ENCODE measurements around the gene FYTTD1. TPM values are rescaled to one million over a fixed set of nuclear protein-coding genes. Genes with fewer than 3 reads are reported as not detected.
A peak's percentile ranks its signal among the peaks of the same experiment; 100 is the strongest.

FYTTD1 gene
- total RNA-seq, 1 donor from 2014 or later = 57.1 TPM

DNA sequence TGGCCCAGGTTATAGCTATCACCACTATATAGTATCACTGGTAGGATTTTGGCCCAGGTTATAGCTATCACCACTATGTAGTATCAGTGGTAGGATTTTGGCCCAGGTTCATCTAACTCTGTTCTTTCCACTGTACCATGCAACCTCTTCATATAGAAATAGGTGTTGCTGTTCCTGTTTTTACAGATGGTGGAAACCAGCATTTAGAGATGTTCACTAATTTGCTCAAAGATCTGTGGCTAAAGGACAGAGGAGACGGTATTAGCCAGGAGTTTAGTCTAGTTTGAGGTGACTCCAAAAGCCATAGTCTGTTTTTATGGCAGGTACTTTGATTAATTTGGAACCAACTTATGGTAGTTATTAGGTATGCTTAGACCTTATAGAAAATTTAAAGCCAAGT lies 44.4 kb downstream of the FYTTD1 start:
- H3K4me3 Mint-ChIP-seq = no peak overlapping the region
- H3K27me3 Mint-ChIP-seq (ENCODE audit: low read depth) = no peaks in the 10 kb centered on the region
- no peaks in the 10 kb centered on the region for H3K36me3 Mint-ChIP-seq
- no peaks in the 10 kb centered on the region for H3K9me3 Mint-ChIP-seq
- no peak overlapping the region for H3K27ac Mint-ChIP-seq
- H3K4me1 Mint-ChIP-seq = peaks cover 16% of the 10 kb centered on the region
- DNase-seq (ENCODE audit: low spot score in 2 of 2, unreplicated experiment in 2 of 2) = no peak
- TF ChIP-seq, protein P1, sequence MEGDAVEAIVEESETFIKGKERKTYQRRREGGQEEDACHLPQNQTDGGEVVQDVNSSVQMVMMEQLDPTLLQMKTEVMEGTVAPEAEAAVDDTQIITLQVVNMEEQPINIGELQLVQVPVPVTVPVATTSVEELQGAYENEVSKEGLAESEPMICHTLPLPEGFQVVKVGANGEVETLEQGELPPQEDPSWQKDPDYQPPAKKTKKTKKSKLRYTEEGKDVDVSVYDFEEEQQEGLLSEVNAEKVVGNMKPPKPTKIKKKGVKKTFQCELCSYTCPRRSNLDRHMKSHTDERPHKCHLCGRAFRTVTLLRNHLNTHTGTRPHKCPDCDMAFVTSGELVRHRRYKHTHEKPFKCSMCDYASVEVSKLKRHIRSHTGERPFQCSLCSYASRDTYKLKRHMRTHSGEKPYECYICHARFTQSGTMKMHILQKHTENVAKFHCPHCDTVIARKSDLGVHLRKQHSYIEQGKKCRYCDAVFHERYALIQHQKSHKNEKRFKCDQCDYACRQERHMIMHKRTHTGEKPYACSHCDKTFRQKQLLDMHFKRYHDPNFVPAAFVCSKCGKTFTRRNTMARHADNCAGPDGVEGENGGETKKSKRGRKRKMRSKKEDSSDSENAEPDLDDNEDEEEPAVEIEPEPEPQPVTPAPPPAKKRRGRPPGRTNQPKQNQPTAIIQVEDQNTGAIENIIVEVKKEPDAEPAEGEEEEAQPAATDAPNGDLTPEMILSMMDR (IDR thresholded peaks at IDR 0.05; ENCODE audit: unreplicated experiment) = no peak

DNA sequence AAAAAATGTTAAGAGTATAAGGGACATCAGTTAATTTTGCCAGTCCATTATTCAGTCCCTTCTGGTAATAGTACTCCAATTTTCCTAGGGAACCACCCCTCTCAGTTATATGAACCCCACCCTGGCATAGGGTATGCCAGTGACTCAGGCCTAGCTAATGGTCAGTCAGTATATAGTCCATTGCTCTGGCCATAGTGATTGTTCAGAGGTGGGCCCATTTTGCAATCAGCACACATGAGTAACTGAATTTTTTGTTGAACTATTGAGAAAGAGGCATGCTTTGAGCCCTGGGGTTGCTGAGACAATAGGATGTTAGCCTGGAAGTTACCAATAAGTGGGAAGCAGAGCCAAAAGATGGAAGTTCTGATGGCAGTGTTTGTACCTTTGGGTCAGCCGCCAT lies 45.5 kb downstream of the FYTTD1 start:
- H3K27me3 Mint-ChIP-seq (ENCODE audit: low read depth) = no peaks in the 10 kb centered on the region
- H3K4me3 Mint-ChIP-seq = no peak overlapping the region
- TF ChIP-seq, protein P1 (IDR thresholded peaks at IDR 0.05; ENCODE audit: unreplicated experiment) = no peak
- no peaks in the 10 kb centered on the region for H3K9me3 Mint-ChIP-seq
- peaks cover 2% of the 10 kb centered on the region for H3K36me3 Mint-ChIP-seq
- H3K4me1 Mint-ChIP-seq = peaks cover 16% of the 10 kb centered on the region
- H3K27ac Mint-ChIP-seq = no peak overlapping the region
- DNase-seq (ENCODE audit: low spot score in 2 of 2, unreplicated experiment in 2 of 2) = no peak

DNA sequence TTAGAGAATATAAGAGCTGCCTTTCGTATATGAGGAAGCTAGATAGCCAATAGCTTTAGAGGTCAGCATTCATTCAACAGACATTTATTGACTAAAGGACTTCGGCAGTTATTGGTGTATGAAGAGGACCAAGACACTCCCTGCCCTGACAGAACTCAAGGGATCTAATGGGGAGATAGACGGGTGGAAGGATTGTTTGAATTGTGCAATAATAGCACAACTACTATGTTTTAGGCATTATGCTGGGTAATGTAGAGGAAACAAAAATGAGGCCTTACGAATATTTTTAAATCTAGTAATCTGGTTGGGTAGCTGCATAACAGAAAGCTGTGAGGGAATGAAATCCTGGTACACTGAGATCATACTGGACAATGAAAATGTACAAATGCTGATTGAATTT lies 46.4 kb downstream of the FYTTD1 start:
- peak overlapping the region; percentile 36 for H3K27ac Mint-ChIP-seq
- H3K36me3 Mint-ChIP-seq = peaks cover 3% of the 10 kb centered on the region
- TF ChIP-seq, protein P1 (IDR thresholded peaks at IDR 0.05; ENCODE audit: unreplicated experiment) = no peak
- no peak overlapping the region for H3K4me3 Mint-ChIP-seq
- H3K4me1 Mint-ChIP-seq = peaks cover 16% of the 10 kb centered on the region
- H3K9me3 Mint-ChIP-seq = no peaks in the 10 kb centered on the region
- DNase-seq (ENCODE audit: low spot score in 2 of 2, unreplicated experiment in 2 of 2) = no peak
- no peaks in the 10 kb centered on the region for H3K27me3 Mint-ChIP-seq (ENCODE audit: low read depth)

DNA sequence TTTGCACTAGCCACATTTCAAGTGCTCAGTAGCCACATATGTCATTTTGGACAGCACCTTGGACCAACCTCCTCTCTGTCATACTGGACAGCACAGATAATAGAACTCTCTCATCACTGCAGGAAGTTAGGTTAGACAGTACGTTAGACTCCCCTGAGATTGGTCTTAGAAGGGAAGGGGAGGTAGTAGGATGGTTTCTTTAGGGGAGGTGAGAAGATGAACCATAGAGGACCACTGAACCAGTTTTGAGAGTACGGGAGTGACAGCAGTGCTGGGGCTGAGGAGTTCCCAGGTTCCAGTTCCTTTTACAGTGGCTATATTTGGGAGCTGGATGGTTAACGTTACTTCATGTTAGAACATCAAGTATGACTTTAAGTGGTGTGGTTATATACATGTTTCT lies 49.2 kb downstream of the FYTTD1 start:
- H3K9me3 Mint-ChIP-seq = no peaks in the 10 kb centered on the region
- H3K4me1 Mint-ChIP-seq = peaks cover 7% of the 10 kb centered on the region
- no peak overlapping the region for H3K27ac Mint-ChIP-seq

DNA sequence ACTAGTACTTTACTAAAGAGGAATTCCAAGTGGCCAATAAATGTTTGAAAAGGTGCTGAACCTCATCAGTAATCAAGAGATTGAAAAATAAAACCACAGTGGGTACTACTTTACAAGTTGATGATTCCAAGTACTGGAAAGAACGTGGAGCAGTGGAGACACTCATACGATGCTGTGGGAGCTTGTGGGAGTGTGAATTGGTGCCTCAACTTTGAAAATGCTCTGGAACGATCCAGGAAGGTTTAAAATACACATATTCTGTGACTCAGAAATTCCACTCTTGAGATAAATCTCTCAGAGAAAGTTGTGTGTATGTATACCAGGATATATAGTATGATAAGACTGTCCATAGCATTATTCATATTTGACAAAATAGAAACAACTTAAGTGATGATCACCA lies 50.7 kb downstream of the FYTTD1 start:
- H3K27ac Mint-ChIP-seq = no peak overlapping the region
- DNase-seq (ENCODE audit: low spot score in 2 of 2, unreplicated experiment in 2 of 2) = no peak
- H3K9me3 Mint-ChIP-seq = no peaks in the 10 kb centered on the region
- peaks cover 4% of the 10 kb centered on the region for H3K36me3 Mint-ChIP-seq
- no peak overlapping the region for H3K4me3 Mint-ChIP-seq
- TF ChIP-seq, protein P1 (IDR thresholded peaks at IDR 0.05; ENCODE audit: unreplicated experiment) = no peak
- peaks cover 3% of the 10 kb centered on the region for H3K4me1 Mint-ChIP-seq
- no peaks in the 10 kb centered on the region for H3K27me3 Mint-ChIP-seq (ENCODE audit: low read depth)

More for the DNA sequence above, 49.2 kb downstream of the FYTTD1 start:
- Mint-ChIP-seq H3K36me3 (peaks cover 3% of the 10 kb centered on the region), H3K4me3 (no peak overlapping the region), H3K27me3 (ENCODE audit: low read depth) (no peaks in the 10 kb centered on the region)
- DNase-seq (ENCODE audit: low spot score in 2 of 2, unreplicated experiment in 2 of 2) = no peak
- TF ChIP-seq, protein P1 (IDR thresholded peaks at IDR 0.05; ENCODE audit: unreplicated experiment) = no peak
